ENCODE results near the gene ANO2.

The ANO2 gene

GRCh38 chr12:5720381-5721005 is 224.6 kb downstream of the ANO2 start:
- H3K9ac ChIP-seq (ENCODE audit: low read length), result no peak overlapping the region
- H3K9me3 ChIP-seq (ENCODE audit: insufficient read depth, low read length), result no peaks in the 10 kb centered on the region
- H4K20me1 ChIP-seq (ENCODE audit: insufficient read depth, low read length), result no peaks in the 10 kb centered on the region
- H2AFZ ChIP-seq (ENCODE audit: low read depth, low read length), result no peak overlapping the region
- H3K4me3 ChIP-seq (ENCODE audit: low read length), result no peak overlapping the region
- H3K4me2 ChIP-seq (ENCODE audit: low read length), result no peak overlapping the region
- H3K27me3 ChIP-seq (ENCODE audit: low read depth, low read length), result peaks cover 5% of the 10 kb centered on the region
- H3K27ac ChIP-seq (ENCODE audit: low read length), result no peak overlapping the region
- no peaks in the 10 kb centered on the region for H3K79me2 ChIP-seq (ENCODE audit: low read length)
- no peaks in the 10 kb centered on the region for H3K4me1 ChIP-seq (ENCODE audit: low read length)
- H3K36me3 ChIP-seq (replicated peaks; ENCODE audit: low read depth, low read length), result no peaks in the 10 kb centered on the region
- TF ChIP-seq EZH2phosphoT487 (IDR thresholded peaks at IDR 0.05; ENCODE audit: low read depth) (no peak), CTCF (IDR thresholded peaks at IDR 0.05; ENCODE audit: low read depth, low read length) (no peak)

- Histone ChIP-seq H3K4me3 (ENCODE audit: low read length) (no peak overlapping the region), H3K9me3 (ENCODE audit: insufficient read depth, low read length) (no peaks in the 10 kb centered on the region), H3K79me2 (ENCODE audit: low read length) (no peaks in the 10 kb centered on the region), H3K27me3 (ENCODE audit: low read depth, low read length) (peaks cover 5% of the 10 kb centered on the region), H4K20me1 (ENCODE audit: insufficient read depth, low read length) (no peaks in the 10 kb centered on the region), H3K9ac (ENCODE audit: low read length) (no peak overlapping the region), H3K27ac (ENCODE audit: low read length) (no peak overlapping the region), H2AFZ (ENCODE audit: low read depth, low read length) (no peak overlapping the region), H3K36me3 (replicated peaks; ENCODE audit: low read depth, low read length) (no peaks in the 10 kb centered on the region), H3K4me2 (ENCODE audit: low read length) (no peak overlapping the region), H3K4me1 (ENCODE audit: low read length) (no peaks in the 10 kb centered on the region)
- TF ChIP-seq CTCF (IDR thresholded peaks at IDR 0.05; ENCODE audit: low read depth, low read length), result no peak
- no peak for TF ChIP-seq EZH2phosphoT487 (IDR thresholded peaks at IDR 0.05; ENCODE audit: low read depth)
These were observed 226.4 kb downstream of the ANO2 start for GRCh38 chr12:5718680-5719079.

GRCh38 chr12:5718073-5718472 is 227.0 kb downstream of the ANO2 start:
- no peak overlapping the region for H2AFZ ChIP-seq (ENCODE audit: low read depth, low read length)
- H4K20me1 ChIP-seq (ENCODE audit: insufficient read depth, low read length), result no peaks in the 10 kb centered on the region
- H3K27me3 ChIP-seq (ENCODE audit: low read depth, low read length), result peaks cover 5% of the 10 kb centered on the region
- no peaks in the 10 kb centered on the region for H3K4me1 ChIP-seq (ENCODE audit: low read length)
- no peak overlapping the region for H3K4me3 ChIP-seq (ENCODE audit: low read length)
- TF ChIP-seq CTCF (IDR thresholded peaks at IDR 0.05; ENCODE audit: low read depth, low read length) (no peak), EZH2phosphoT487 (IDR thresholded peaks at IDR 0.05; ENCODE audit: low read depth) (no peak)
- H3K4me2 ChIP-seq (ENCODE audit: low read length), result no peak overlapping the region
- H3K79me2 ChIP-seq (ENCODE audit: low read length), result no peaks in the 10 kb centered on the region
- no peaks in the 10 kb centered on the region for H3K36me3 ChIP-seq (replicated peaks; ENCODE audit: low read depth, low read length)
- H3K9ac ChIP-seq (ENCODE audit: low read length), result no peak overlapping the region
- no peaks in the 10 kb centered on the region for H3K9me3 ChIP-seq (ENCODE audit: insufficient read depth, low read length)
- no peak overlapping the region for H3K27ac ChIP-seq (ENCODE audit: low read length)

GRCh38 chr12:5716976-5717375 is 228.1 kb downstream of the ANO2 start:
- Histone ChIP-seq H3K4me3 (ENCODE audit: low read length) (no peak overlapping the region), H4K20me1 (ENCODE audit: insufficient read depth, low read length) (no peaks in the 10 kb centered on the region), H3K9me3 (ENCODE audit: insufficient read depth, low read length) (no peaks in the 10 kb centered on the region), H3K27ac (ENCODE audit: low read length) (no peak overlapping the region), H3K4me1 (ENCODE audit: low read length) (no peaks in the 10 kb centered on the region), H3K79me2 (ENCODE audit: low read length) (no peaks in the 10 kb centered on the region), H3K27me3 (ENCODE audit: low read depth, low read length) (peaks cover 5% of the 10 kb centered on the region), H3K36me3 (replicated peaks; ENCODE audit: low read depth, low read length) (no peaks in the 10 kb centered on the region), H3K4me2 (ENCODE audit: low read length) (no peak overlapping the region), H2AFZ (ENCODE audit: low read depth, low read length) (no peak overlapping the region), H3K9ac (ENCODE audit: low read length) (no peak overlapping the region)
- TF ChIP-seq CTCF (IDR thresholded peaks at IDR 0.05; ENCODE audit: low read depth, low read length), result no peak
- no peak for TF ChIP-seq EZH2phosphoT487 (IDR thresholded peaks at IDR 0.05; ENCODE audit: low read depth)
